HG03039 (cell line): ENCODE measurements around the gene HPS4.
"Not testable (repeated sequence)": the region's sequence is repeated elsewhere in the genome, so short reads cannot be mapped to it uniquely, and the experiment has no call there.

Source experiments
- ATAC-seq: cut with Tn5 transposase; IDR thresholded peaks from one replicate; pipeline ENCODE4 v1.9.1; 2021; ENCODE audit warnings: mild to moderate bottlenecking, moderate library complexity; ENCODE audit not compliant: unreplicated experiment

Gene HPS4

DNA sequence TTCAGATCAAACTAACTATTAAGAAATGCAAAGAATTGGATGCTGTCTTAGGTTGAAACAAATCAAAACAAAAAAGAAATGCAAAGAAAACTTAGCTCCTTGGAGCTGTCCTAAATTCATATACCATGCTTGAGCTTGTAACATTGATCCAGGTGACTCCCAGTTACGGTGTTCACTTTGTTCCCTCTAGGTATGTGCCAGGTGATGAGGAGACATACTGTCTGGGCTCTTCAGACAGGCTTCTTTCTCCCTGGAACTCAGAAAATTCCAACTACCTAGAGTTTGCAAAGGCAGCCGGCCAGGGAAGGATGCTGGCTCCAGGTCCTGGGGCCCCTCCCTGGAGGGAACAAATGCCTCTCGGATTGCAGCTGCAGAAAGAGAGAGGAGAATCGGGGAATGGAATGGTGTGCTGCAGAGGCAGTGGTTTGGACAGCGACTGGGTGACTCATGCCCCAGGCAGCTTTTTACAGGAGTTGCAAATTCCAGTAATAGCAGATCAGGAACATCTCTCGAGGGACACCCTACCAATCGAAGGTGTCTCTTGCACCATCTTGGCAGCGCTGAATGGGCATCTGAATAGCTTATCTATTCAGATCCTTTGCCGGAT lies 66.8 kb downstream of the HPS4 start:
- ATAC-seq: no peak

DNA sequence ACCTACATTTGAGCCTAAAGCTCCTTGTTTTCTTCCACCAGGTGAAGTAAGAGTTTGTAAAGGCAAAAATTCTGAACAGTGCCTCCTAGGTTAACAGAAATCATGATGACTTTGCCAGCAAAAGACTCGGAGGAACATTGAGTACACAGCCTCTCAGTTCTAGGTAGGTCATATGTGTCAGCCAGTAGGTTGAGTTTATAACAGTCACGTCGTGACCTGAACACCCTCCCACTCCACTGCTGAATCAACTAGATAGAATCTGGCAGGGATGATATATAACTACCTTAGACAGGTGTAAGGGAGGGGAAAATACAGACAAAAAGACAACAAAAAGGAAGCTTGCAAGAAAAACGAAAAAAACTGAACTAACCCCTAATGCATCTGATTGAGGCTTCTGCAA lies 67.3 kb downstream of the HPS4 start:
- ATAC-seq: no peak

DNA sequence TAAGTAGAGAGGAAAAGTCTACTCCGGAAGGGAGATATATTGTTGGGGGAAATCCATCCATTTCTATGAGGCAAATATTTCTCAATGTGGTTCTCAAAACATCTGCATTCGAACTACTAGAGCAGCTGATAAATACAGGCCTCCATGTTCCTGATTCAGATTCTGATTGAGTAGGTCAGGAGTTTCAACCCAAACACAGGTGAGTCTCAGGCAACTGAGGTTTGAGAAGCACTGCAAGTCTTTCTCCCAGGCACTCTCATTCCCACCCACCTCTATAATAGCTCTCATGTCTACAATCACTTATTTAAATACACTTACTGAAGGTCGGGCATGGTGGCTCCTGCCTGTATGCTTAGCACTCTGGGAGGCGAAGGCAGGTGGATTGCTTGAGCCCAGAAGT lies 69.2 kb downstream of the HPS4 start:
- no peak for ATAC-seq

DNA sequence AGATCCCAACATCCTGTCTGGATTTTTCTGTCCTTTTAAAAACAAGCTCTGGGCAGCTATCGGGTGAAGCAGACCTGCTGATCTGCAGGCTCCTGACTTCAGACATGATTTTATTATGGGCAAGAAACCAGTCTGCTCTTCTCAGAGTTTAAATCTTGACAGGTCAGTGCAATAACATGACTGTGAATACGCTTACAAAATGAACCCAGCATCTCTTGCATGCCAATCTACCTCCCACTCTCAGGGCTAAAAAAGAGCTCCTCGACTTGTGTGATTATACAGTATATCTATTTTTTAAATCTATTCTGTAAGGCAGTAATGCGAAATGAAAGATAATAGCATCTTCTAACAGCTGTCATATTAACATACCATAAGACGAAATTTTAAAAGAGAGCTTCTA lies 73.2 kb downstream of the HPS4 start:
- no peak for ATAC-seq

DNA sequence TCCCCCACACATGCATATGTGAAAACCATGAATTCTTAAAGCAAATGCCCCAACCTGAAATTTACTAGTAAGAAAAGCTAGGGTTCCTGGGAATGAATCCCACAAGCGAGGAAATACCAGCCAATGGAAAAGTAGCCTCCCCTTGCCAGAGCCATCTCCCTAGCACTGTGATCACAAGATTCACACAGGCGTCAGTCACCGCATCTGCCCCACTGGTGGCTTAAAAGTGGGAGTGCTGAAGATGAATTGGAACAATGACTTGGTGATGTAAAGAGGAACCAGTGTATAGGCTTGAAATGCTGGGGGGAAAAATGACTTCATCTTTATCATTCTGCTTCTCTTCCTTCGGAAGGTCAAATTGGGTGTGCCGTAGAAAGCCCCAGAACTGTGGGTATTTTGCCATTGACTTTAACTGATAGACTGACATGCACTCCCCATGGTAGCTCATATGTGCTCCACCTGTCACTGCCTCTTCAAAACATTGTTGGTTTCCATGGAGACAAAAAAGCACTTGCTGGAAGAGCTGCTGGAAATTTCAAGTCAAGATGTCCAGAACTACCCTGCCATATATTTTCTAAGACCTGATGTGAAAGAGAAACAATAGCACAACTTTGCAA lies 73.8 kb downstream of the HPS4 start:
- ATAC-seq: no peak

DNA sequence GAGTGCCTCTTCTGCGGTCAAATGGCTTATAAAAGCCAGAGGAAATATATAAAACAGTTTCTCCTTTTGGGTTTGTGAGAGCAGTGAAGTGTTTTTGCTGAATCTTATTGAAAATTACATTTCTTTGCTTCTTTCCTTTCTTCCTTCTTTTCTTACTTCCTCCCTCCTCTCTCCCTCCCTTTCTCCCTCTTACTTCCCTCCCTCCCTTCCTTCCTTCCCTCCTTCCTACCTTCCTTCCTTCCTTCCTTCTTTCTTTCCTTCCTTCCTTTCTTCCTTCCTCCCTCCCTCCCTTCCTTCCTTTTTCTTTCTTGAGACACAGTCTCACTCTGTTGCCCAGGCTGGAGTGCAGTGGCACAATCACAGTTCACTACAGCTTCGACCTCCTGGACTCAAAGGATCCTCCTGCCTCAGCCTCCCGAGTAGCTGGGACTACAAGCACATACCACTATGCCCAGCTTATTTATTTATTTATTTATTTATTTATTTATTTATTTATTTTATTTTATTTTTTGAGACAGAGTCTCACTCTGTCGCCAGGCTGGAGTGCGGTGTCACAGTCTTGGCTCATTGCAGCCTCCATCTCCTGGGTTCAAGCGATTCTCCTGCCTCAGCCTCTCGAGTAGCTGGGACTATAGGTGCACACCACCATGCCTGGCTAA lies 74.9 kb downstream of the HPS4 start:
- ATAC-seq: not testable (repeated sequence)

DNA sequence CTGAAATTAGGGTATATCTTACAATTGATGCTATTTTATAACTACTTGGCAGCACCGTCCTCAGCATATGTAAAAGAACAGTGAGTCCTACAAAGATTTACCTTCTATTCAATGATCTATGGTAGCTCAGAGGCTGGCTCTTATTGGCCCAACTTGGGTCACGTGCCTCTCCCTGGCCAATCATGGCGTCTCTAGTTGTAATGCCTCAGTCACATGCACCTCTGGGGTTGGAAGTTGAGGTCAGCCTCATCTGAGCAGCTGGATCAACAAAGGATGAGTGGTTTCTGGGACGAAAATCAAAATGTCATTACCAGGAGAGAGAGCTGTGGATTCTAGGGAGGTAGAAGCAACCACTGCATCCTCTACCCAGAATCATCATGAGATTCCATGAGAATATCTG lies 77.5 kb downstream of the HPS4 start:
- no peak for ATAC-seq

DNA sequence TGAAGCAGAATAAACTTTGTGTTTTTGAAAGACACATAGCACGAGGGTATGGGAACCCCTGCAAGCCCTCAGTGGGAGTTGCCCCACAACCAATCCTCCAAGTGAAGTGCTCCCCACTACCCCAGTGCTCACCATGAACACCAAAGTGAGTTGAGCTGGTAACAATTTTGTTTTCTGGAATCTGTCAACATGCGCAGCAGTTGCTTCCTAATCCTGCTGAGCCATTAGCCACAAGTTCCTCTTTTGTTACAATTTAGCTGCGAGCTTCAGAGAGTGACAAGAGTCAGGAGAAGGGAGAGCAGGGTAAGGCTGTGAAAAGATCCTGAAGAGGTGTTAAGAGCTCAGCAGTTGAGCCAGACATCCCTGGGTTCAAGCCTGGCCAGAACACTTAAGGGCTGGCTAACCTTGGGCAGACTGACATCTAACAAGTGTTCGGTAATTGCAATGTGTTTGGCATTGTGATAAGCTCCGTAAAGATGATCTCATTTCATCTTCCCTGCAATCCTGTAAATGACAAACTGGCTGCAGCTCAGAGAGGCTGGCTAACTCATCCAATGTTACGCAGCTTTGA lies 78.6 kb downstream of the HPS4 start:
- no peak for ATAC-seq

DNA sequence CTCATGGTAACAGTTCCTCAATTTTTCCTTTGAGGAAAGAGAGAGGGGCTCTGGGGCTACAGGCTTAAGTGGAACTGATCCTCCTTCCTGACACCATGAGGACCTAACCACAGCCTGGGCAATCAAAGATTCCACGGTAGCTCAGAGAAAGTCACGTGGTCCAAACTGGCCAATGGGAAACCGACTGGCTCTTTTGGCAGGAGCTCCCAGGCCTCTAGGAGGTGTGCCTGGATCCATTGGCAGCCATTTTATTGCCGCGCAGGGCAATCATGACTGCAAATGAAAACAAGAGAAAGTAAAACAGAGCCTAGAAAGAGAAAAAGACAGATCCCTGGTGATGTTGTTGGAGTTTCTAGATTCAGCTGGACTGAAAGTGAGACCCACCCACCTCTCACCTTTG lies 81.9 kb downstream of the HPS4 start:
- ATAC-seq: no peak
